NCI-H2196 treated with DMSO at 0.1 percent for 48 hours (cell line): Measurements from ENCODE around the gene FAM25C.
"Not testable (repeated sequence)": the region's sequence is repeated elsewhere in the genome, so short reads cannot be mapped to it uniquely, and the experiment has no call there.

Experiments
- DNase-seq: peaks from one replicate; lab custom pipeline; 2025; ENCODE audit not compliant: unreplicated experiment; lab: John Stamatoyannopoulos, UW

Gene FAM25C

GRCh38 chr10:47999691-48000090, at the start of gene FAM25C:
FAM25C (minus strand) TSS chr10:47999791; CDS start chr10:47999765, 26 bp downstream.
- DNase-seq: not testable (repeated sequence)

DNA sequence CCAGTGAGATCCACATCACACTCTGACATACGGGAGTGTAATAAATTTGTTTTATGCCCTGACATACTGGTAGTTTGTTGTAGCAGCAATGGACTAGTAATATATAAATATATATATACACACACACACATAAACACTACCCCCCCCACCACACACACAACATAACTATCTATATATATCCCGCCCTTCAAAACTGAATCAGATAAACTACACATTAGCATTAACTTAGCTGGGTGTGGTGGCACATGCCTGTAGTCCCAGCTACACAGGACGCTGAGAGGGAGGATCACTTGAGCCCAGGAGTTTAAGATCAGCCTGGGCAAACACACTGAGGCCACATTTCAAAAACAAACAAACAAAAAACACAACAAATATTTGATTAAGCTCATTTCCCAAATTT, 45.0 kb upstream of the FAM25C start:
- DNase-seq: not testable (repeated sequence)

GRCh38 chr10:48031390-48031789, 31.8 kb upstream of the FAM25C start:
- not testable (repeated sequence) for DNase-seq

DNA sequence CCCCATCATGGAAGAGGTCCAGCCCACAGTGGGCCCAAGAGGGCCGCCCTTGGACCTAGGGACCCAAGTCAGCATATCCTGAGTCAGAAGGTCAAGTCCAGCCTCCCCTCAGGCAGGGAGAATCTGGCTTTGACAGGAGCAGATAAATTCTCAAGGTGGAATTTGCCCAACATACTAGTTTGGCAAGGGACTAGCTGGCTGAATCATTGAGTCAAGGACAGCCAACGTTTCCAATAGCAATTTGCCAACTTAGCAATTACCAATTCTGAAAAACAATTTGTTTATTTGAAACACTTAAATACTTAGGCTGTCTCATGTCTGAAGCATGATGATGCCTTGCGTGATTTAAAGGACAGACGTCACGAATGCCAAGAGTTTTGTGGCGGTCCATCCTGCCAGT, 2.7 kb upstream of the FAM25C start:
- not testable (repeated sequence) for DNase-seq

DNA sequence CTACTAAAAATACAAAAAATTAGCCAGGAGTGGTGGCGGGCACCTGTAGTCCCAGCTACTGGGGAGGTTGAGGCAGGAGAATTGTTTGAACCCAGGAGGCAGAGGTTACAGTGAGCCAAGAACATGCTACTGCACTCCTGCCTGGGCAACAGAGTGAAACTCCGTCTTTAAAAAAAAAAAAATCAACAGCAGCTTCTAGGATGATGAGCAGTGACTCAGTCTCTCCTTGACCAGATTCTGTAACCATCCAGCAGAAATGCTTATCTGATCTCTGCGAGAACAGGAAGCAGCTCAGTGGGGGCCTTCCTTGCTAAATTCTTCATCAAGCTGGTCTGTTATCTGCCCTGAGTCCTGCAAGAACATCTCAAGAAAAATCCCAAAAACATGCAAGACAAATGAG, 5.5 kb downstream of the FAM25C start:
- not testable (repeated sequence) for DNase-seq

DNA sequence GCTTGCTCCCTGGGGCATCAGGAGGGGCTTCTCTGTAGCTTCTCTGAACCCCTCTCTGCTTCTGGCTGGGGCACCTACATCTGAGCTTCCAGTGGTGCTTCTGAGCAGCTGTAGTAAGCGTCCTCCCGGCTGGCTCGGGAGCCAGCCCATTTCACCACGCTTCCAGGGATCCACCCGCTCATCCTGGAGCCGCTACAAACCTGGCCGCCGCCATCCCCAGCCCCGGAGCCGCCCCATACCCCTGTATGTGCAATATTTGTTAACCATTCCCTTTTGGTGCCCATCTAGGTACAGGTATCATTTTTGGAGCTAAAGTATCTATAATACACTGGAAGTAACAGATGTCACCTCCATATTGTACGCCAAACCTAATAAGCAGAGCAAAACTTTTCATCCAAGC, 7.0 kb downstream of the FAM25C start:
- not testable (repeated sequence) for DNase-seq

GRCh38 chr10:47991706-47992105, 7.9 kb downstream of the FAM25C start:
- not testable (repeated sequence) for DNase-seq

GRCh38 chr10:47990097-47990496, 9.5 kb downstream of the FAM25C start:
- DNase-seq: not testable (repeated sequence)

- DNase-seq: not testable (repeated sequence)
These were observed 10.0 kb downstream of the FAM25C start for GRCh38 chr10:47989542-47989950.

GRCh38 chr10:47988718-47989541, 10.7 kb downstream of the FAM25C start:
- DNase-seq: not testable (repeated sequence)

DNA sequence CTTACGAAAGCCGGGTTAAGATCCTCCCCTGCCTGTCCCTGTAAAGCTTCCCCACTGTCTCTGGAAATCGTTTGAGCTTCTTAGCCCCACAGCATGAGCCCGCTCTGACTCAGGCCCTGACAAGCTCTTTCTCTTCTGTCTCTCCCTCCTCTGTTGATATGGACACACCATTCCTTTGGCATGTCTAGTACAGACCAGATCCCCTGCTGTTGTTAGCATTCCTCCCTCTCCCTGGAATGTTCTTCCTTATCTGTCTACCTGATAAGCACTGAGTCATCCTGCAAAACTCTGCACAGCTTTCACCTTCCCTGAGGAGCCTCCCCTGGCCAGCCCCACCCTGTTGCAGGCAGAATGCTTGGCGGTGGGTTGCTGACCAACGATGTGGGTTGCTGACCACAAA, 11.6 kb downstream of the FAM25C start:
- not testable (repeated sequence) for DNase-seq

DNA sequence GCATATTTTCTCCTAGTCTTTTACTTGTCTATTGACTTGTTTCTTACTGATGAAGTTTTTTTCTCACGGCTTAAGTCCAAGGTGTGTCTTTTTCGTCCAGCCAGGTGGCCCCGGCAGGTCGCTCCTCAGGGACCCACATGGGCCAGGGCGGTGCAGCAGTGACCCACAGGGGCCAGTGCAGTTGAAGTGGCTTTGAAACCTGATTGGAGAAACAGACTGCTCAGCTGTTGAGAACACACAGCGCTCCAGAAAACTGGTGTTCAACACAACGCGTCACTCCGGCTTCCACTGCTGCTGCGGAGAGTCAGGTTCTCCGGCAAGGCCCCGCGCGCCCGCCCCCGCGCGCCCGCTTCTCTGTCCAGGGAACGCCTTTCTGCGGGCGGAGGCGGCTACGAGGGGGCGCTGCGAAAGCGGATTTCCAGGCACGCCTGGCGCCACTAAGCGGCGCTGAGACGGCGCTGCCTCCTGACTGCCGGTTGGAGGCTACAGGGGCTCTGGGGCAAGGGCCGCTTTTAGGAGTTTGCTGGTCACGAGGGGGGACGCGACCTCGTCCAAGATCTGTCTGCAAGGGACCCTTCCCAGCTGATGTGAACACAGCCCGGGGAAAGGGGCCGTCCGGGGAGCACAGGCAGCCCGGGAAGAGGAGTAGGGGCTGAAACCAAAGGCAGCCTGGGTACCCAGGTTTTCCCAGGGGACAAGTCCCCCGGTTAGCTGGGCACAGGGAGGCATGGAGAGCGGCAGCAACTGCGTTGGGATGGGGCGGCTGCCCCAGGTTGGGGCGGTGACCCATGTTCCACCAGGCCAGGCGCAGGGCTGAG, 13.0 kb downstream of the FAM25C start:
- DNase-seq: not testable (repeated sequence)

DNA sequence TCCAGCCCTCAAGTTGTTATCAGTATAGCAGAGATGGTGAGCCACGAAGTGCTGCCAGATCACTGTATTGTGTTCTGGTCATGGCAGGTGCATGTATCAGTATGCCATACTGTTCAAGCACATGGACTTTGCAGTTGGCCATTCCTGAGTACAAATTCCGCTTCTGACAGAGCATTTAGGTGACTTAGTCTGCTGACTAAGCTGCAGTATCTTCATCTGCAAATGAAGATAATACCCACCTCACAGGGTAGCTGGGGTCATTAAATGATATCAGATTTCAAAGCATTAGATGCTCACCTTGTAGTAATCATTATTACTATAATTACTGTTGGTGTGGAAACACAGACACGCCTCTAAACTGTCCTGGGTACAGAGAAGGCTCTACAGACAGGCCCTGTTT, 24.2 kb downstream of the FAM25C start:
- not testable (repeated sequence) for DNase-seq

DNA sequence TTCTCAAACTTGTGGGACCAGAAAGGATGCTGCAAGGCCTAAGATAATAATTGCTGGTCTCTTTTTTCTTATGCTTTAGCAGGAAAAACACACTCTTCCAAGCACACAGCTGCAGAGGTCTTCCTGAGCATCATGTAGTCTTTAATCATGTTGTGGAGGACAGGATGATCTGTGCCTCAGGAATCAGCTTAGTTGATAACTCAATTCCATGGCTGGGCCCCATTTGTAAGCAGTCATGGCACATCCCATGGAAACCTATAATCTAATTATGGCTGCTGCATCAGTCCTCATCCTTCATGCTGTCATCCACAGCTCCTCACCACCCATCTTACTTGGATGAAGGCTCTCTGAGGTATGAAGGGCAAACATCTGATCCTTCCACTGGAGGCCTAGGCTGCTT, 26.5 kb downstream of the FAM25C start:
- DNase-seq: not testable (repeated sequence)

DNA sequence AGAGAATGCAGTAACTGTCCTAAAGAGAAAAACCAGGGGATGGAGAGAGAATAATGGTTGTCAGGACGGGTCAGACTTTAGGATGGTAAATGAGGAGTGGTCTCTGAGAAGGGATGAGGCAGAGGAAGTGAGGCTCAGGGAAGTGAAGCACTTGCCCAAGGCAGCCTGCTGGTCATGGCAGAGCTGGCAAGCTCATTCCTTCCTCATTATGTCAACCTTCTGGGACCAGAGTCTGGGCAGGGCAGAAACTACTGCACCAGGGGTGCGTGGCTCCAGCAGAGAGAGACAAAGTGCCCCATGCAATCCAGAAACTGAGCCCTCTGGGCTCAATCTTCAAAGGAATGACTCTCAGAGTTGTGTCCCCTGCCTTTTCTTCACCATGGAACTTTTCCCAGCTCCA, 27.5 kb downstream of the FAM25C start:
- not testable (repeated sequence) for DNase-seq

GRCh38 chr10:47971598-47971997, 28.0 kb downstream of the FAM25C start:
- DNase-seq: not testable (repeated sequence)

DNA sequence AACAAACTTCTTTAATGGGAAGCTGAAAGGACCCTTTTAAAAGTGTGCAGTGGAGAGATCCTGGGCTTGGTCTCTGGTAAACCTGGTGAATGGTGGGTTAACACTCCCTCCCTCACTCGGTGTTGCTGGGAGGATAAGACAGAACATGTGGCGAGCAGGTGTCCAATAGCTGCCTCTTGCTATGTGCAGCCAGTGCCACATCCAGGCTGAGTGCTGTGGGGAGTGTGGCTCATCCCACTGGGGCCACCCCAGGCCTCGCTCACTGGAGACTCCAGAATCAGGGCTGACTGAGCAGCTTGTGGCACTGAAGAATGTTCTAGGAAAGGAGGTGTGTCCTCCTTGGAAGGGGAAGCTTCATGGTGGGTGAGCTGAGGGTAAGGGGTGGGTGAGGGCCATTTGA, 29.5 kb downstream of the FAM25C start:
- DNase-seq: not testable (repeated sequence)

DNA sequence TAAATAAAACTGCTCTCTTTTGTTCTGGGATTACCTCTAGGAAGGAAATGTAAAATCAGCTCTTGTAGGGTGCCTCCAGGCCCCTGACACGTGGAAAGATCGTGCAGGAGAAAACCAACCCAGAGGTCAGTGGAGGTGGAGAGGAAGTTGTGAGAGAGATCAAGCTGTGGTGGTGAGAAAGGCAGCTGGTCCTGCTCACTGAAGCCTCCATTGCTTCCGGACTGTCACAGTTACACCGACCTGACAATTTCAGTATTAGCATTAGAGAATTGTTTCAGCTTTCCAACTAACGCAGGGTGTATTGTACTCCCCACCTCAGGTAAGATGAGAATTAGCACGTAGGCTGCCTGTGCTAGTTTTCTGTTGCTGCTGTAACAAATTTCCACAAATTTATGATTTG, 30.6 kb downstream of the FAM25C start:
- DNase-seq: not testable (repeated sequence)

DNA sequence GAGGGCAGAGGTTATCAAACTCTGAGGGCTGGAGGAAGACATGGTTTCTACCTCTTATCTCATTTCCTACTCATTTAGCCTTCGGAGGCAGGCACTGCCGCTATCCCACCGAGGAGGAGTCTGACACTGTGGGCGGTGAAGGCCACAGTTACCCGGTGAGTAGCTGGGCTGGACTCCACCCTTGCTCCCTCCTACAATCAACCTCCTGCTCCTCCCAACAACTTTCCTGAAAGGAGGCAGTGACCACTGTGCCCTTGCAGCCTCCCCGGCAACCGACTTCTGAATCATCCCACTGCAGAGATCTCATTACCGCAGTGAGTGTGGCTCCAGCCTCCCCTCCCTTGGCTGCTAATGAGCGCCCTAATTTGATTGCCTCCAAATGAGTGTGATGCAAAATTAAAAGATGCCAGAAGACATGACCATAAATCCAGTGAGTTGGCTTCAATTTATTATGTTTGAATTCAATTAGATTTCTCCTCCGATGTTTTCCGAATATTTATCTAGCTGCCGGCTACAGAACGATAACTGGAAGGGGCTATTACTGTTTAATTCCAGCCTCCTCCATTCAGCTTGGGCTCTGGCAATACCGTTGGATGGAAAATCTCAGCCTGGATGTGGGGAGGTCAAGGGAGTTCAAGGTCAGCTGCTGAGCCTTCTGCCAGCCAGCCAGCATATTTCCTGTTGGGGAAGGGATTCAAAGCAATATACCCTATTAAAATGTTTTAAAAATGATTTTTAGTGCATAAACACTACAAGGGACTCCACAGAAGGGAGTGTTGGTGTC, 35.1 kb downstream of the FAM25C start:
- DNase-seq: not testable (repeated sequence)

DNA sequence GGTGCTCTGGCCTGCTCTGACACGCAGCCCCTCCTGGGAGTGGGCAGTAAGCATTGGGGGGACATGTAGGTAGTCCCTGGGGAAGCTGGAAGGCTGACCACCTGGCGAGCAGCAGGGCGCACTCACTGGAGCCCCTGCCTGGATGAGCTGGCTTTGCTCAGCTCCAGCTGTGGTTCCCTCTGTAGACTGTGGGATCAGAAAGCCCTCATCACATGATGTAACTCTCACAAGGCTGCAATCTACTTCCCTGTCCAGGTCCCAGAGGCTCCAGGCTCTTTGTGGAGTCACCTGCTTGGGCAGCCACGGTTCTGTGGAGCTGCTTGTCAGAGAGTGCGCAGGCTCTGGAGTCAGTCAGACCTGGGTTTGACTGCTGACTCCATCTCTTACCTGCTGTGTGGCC, 36.8 kb downstream of the FAM25C start:
- not testable (repeated sequence) for DNase-seq

DNA sequence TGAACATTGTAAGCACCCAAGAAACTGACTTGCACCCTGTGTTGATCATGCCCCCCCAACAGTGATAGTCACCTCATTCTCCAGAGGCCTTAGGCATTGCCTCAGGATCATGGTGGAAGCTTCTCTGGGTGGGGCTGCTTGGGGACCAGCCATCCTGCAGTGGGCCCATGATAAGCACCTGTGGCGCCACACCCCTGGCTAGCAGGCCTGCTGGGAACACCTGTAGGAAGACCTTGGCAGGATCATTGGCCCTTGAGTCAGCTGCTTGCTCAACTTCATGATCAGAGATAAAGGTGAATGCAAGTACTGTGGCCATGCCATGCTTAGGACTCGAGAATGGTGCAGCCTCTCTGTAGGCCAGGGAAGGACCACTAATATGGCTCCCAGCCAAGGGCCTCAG, 38.9 kb downstream of the FAM25C start:
- DNase-seq: not testable (repeated sequence)
